NCI-H187 (cell line): ENCODE measurements around the gene CSNK1G1.
"Not testable (repeated sequence)": the region's sequence is repeated elsewhere in the genome, so short reads cannot be mapped to it uniquely, and the experiment has no call there.

Experiments used
- DNase-seq, 2 experiments: peaks; one replicate each; lab custom pipeline; 2025; lab: John Stamatoyannopoulos, UW

CSNK1G1 gene

GRCh38 chr15:64133623-64134344 lies 222.2 kb downstream of the CSNK1G1 start:
- no peak for DNase-seq

- DNase-seq, result no peak
These were observed 223.8 kb downstream of the CSNK1G1 start for GRCh38 chr15:64132217-64132616.

GRCh38 chr15:64131547-64131946 lies 224.4 kb downstream of the CSNK1G1 start:
- DNase-seq, result no peak

- no peak for DNase-seq
These were observed 225.8 kb downstream of the CSNK1G1 start for GRCh38 chr15:64130159-64130558.

GRCh38 chr15:64127521-64128270 lies 228.3 kb downstream of the CSNK1G1 start:
- no peak for DNase-seq

DNA sequence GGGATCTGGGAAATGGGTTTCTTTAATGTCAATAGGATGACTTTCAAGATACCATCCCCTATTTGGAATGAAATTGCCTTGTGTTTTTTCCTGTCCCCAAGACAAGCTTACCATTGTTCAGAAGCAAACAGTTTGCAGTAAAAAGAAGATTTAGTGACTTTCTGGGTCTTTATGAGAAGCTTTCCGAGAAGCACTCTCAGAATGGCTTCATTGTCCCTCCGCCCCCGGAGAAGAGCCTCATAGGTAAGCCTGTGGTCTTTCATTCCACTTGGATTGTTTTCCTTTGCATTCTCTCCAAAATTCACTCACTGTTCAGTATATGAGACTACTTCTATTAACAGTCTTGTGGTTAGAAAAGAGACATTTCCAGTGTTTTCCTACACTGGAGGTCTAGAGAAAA lies 230.0 kb downstream of the CSNK1G1 start:
- DNase-seq, result no peak

DNA sequence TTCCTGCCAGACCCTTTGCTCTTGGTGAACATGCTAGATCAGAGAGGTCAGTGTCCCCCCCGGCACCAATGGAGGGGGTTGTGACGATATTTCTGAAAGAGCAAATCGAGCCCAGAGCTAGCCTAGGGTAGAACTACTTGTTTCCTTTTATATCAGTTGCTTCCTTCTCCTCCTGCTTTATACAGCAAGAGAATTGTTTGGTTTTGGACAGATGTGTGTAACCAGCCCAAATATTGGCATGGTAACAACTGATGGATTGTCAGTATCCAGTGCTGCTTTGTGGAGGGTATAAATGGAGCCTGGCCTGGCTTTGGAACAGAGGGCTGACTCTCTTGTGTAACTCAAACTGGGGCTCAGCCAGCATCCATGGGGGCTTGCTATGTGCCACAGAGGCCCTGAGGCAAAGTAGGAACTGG lies 233.0 kb downstream of the CSNK1G1 start:
- no peak for DNase-seq

GRCh38 chr15:64122444-64122843 lies 233.5 kb downstream of the CSNK1G1 start:
- DNase-seq, result no peak

DNA sequence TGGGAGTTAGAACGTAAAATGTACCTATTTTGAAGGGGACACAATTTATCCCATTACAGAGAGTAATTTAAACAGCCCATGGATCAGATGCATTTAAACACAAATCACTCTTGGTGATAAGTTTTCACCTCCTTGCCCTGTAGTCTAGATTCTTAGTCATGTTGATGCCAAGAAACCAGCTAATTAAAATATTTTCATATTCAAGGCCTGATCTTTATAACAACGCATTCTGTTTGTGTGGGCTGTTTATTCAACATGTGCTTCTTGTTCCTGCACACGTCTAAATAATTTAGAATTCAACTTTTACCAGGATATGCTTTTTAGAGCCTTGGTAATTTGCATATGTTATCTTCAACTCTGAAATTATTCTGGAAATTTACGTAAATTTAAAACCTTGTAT lies 234.4 kb downstream of the CSNK1G1 start:
- DNase-seq, result no peak

DNA sequence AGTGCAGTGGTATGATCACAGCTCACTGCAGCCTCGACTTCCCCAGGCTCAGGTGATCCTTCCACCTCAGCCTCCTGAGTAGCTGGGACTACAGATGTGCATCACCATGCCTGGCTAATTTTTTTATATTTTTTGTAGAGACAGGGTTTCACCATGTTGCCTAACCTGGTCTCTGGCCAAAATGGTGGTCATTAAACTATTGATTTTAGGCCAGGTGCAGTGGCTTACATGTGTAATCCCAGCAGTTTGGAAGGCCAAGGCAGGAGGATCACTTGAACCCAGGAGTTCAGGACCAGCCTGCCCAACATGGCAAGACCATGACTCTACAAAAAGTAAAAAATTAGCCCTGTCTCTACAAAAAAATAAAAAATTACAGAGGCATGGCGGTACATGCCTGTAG lies 235.7 kb downstream of the CSNK1G1 start:
- not testable (repeated sequence) for DNase-seq

DNA sequence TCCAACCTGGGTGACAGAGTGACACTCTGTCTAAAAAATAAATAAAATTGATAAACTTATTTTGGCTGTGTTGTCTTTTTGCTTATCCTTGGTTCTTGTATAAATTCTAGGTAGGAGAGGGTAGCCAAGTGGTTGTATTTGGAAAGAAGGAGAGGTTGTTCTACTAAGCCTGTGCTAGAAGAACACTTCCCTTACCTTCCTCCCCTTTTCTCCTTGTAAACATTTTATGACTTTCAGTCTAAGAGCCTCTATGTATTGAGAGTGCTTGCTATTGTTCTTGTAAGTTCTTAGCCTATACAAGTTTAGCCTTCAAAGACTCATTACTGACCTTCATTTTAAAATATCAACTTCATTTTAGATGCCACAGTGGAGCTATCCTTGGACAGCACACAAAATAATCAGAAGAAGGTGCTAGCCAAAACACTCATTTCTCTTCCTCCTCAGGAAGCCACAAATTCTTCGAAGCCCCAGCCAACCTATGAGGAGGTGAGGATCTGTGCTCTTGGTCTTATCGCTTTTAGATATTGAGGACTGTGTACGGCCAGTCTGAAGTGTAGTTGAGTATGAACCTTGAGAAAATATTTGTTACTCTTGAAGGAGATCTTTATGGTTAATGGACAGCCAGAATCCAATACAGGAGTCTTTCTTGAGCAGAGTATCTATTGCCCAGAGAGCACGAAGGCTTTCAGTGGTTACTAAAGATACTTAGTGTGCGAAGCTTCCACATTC lies 238.1 kb downstream of the CSNK1G1 start:
- DNase-seq, result no peak
